RWPE2 (cell line): ENCODE results near the gene SEMA5B.

Source experiments
- ATAC-seq: fragments of 200-7000 bp; cut with Tn5 transposase; 3 replicates; pipeline ENCODE4 v1.9.1; 2021; ENCODE audit warnings: low read depth
- DNase-seq: peaks from one replicate; pipeline ENCODE4 v3.0.0-alpha.2; 2020; ENCODE audit warnings: low spot score
- H3K27ac ChIP-seq: fragments of 450-650 bp; 2 replicates; pipeline ENCODE4 v1.5.1; 2017; ENCODE audit warnings: mild to moderate bottlenecking; ENCODE audit not compliant: poor library complexity, severe bottlenecking
- H3K27me3 ChIP-seq: fragments of 250-450 bp; sonication (Bioruptor Pico); 2 replicates; pipeline ENCODE4 v1.5.1; 2021; ENCODE audit warnings: mild to moderate bottlenecking, moderate library complexity; ENCODE audit not compliant: insufficient read depth, poor library complexity, severe bottlenecking
- H3K36me3 ChIP-seq: fragments of 250-450 bp; sonication (Bioruptor Pico); 2 replicates; pipeline ENCODE4 v1.5.1; 2020; ENCODE audit warnings: low read depth, mild to moderate bottlenecking, moderate library complexity
- H3K4me1 ChIP-seq: fragments of 250-450 bp; sonication (Bioruptor Pico); 2 replicates; pipeline ENCODE4 v1.5.1; 2021; ENCODE audit warnings: mild to moderate bottlenecking, moderate library complexity; ENCODE audit not compliant: insufficient read depth, poor library complexity, severe bottlenecking
- H3K4me3 ChIP-seq: fragments of 250-450 bp; sonication (Bioruptor Pico); 2 replicates; pipeline ENCODE4 v1.5.1; 2021; ENCODE audit warnings: mild to moderate bottlenecking, moderate library complexity; ENCODE audit not compliant: severe bottlenecking
- H3K9me3 ChIP-seq: fragments of 250-450 bp; sonication (Bioruptor Pico); 2 replicates; pipeline ENCODE4 v1.5.1; 2021; ENCODE audit warnings: mild to moderate bottlenecking, moderate library complexity; ENCODE audit not compliant: severe bottlenecking
- TF ChIP-seq, protein P1 (sequence below): fragments of 450-650 bp; IDR thresholded peaks from one replicate; pipeline ENCODE4 v1.5.1; 2017; ENCODE audit warnings: mild to moderate bottlenecking, moderate library complexity; ENCODE audit not compliant: poor library complexity, severe bottlenecking

The SEMA5B gene

DNA sequence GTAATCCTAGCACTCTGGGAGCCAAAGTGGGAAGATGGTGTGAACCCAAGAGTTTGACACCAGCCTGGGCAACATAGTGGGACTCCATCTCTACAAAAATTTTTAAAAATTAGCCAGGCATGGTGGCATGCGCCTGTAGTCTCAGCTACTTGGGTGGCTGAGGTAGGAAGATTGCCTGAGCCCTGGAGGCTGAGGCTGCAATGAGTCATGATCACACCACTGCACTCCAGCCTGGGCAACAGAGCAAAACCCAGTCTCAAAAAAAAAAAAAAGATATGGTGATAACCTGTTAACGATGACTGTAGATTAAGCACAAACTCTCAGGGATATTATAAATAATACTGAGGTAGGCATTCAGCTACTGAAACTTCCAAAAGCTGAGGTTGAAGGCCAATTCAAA, 125.2 kb downstream of the SEMA5B start:
- Histone ChIP-seq H3K27me3 (no peaks in the 10 kb centered on the region), H3K27ac (no peak overlapping the region), H3K36me3 (no peaks in the 10 kb centered on the region), H3K4me3 (no peak overlapping the region), H3K4me1 (peaks cover 9% of the 10 kb centered on the region), H3K9me3 (no peaks in the 10 kb centered on the region)
- ATAC-seq (peak; percentile 66; the same call in 2 of the 3 replicates), DNase-seq (no peak)
- TF ChIP-seq, protein P1, sequence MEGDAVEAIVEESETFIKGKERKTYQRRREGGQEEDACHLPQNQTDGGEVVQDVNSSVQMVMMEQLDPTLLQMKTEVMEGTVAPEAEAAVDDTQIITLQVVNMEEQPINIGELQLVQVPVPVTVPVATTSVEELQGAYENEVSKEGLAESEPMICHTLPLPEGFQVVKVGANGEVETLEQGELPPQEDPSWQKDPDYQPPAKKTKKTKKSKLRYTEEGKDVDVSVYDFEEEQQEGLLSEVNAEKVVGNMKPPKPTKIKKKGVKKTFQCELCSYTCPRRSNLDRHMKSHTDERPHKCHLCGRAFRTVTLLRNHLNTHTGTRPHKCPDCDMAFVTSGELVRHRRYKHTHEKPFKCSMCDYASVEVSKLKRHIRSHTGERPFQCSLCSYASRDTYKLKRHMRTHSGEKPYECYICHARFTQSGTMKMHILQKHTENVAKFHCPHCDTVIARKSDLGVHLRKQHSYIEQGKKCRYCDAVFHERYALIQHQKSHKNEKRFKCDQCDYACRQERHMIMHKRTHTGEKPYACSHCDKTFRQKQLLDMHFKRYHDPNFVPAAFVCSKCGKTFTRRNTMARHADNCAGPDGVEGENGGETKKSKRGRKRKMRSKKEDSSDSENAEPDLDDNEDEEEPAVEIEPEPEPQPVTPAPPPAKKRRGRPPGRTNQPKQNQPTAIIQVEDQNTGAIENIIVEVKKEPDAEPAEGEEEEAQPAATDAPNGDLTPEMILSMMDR: no peak

DNA sequence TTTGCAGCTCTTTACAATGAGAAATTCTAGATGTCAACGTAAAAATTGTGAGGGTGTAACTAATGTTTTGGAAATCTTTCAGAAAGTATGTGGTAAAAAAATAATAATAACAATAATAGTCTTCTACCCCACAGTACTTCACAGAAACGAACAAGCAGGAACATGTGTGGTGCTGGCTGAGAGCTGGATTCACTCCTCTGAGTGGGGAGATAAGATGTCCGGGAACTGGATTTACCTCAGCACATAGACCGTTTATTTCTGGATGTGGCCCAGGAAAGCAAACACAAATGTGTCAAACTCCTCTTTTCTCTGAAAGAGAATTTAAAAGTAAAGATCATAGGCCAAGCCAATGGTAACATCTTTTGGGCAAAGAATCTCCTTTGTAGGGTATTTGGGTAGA, 129.3 kb downstream of the SEMA5B start:
- Histone ChIP-seq H3K27me3 (no peaks in the 10 kb centered on the region), H3K4me3 (no peak overlapping the region), H3K4me1 (peaks cover 19% of the 10 kb centered on the region), H3K9me3 (no peaks in the 10 kb centered on the region), H3K36me3 (no peaks in the 10 kb centered on the region), H3K27ac (no peak overlapping the region)
- no peak for ATAC-seq
- DNase-seq: no peak
- TF ChIP-seq, protein P1: no peak

DNA sequence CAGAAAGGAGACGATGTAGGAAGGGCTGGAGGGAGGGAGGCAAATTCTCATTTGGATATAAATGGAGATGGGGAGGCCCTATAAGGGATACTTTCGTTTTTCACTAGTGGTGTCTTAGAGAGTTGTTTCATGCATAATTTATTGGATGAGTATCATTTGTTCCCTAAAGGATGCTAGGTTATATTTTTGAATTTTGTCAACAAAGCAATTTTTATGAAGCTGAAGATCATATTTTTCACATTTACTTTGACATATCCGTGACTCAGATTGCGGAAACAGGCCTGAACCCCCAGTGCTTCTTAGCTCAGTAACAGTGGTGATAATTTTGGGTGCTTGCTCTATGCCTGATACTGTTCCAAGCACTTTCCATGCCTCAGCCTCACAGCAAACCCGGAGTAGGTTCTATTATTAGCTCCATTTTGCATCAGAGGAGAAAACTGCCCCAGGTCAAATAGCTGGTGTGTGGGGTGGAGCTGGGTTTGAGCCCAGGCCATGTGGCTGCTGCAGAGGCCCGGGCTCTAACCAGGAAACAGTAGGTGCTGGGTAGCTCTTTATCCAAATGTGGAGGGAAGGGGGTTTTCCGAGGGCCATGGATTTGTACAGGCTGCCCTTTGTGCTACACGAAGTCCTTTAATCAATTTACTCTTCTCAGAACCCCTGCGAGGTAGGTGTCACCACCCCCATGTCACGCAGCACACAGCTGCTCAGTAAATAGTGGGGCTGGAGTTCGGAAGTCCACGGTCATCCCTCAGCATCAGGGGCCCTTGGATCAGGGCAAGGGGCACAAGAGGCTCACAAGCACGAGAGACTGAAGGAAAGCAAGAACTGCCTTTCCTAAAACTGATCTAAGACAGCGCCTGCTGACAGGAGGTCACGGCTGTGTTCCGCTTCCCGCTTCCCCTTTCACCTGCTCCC, 133.6 kb downstream of the SEMA5B start:
- no peak for DNase-seq
- peak; percentile 27; the same call in 1 of the 3 replicates for ATAC-seq
- Histone ChIP-seq H3K36me3 (no peaks in the 10 kb centered on the region), H3K27ac (peak overlapping the region; percentile 41), H3K27me3 (no peaks in the 10 kb centered on the region), H3K4me1 (peaks cover 39% of the 10 kb centered on the region), H3K9me3 (no peaks in the 10 kb centered on the region), H3K4me3 (no peak overlapping the region)
- TF ChIP-seq, protein P1: no peak

DNA sequence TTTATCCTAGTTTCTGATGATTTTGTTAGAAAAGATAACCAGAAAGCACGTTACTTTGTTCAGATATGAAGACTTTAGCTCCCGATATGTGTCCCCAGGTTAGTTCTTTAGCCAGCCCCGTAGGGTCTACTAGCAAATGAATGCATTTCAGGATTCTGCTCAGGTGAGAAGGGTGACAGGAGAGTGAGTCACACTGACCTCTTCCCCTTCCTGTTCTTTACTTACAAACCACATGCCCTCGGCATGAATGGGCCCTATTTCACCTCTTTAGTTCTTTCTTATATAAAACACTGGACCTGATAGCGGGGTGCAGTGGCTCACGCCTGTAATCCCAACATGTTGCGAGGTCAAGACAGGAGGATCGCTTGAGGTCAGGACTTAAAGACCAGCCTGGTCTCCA, 134.3 kb downstream of the SEMA5B start:
- no peaks in the 10 kb centered on the region for H3K27me3 ChIP-seq
- TF ChIP-seq, protein P1: no peak
- H3K9me3 ChIP-seq: no peaks in the 10 kb centered on the region
- ATAC-seq (peak; percentile 87), DNase-seq (no peak)
- peak overlapping the region; percentile 41 for H3K27ac ChIP-seq
- no peak overlapping the region for H3K4me3 ChIP-seq
- H3K36me3 ChIP-seq: no peaks in the 10 kb centered on the region
- H3K4me1 ChIP-seq: peaks cover 37% of the 10 kb centered on the region
